SK-N-MC (cell line): Measurements from ENCODE around the gene MRPL41.

Experiments used
- EZH2 ChIP-seq: fragments of 200-600 bp; sonication (generic); IDR thresholded peaks from one replicate; pipeline ENCODE4 v1.6.1; 2017; ENCODE audit warnings: antibody characterized with exemption
- FOXP2 ChIP-seq: optimal IDR thresholded peaks from 2 replicates; pipeline ENCODE3; 2011; ENCODE audit warnings: mild to moderate bottlenecking, moderate library complexity; ENCODE audit not compliant: insufficient read depth; ENCODE audit errors: extremely low read length, control extremely low read depth
- POLR2AphosphoS5 ChIP-seq: IDR thresholded peaks from 2 replicates; pipeline ENCODE4 v1.6.1; 2012; ENCODE audit warnings: mild to moderate bottlenecking, low read depth, low read length, borderline replicate concordance

DNA sequence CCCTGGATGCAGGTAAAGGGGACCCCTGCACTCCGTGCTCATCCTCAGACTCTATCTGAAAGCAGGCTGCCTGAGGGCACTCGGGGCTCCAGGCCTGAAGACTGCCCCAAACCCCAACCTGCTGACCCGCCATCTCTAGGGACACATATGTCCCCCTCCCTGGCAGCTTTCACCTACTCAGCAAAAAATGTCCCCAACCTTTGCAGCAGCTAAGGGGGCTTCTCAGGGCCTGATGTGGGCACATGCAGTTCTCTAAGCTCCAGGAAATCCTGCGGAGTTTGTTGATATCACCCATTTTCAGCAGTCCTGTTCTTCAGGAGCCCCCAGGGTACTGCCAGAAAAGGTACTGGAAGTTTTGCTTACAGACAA lies 29.3 kb downstream of the MRPL41 start:
- TF ChIP-seq POLR2AphosphoS5: no peak
- no peak for TF ChIP-seq EZH2
- TF ChIP-seq FOXP2: no peak
